GM19467 (cell line): ENCODE results near the gene NOSIP.

Experiments used
- ATAC-seq: cut with Tn5 transposase; IDR thresholded peaks from one replicate; pipeline ENCODE4 v1.9.1; 2021; ENCODE audit warnings: mild to moderate bottlenecking, moderate library complexity; ENCODE audit not compliant: unreplicated experiment

Gene NOSIP

GRCh38 chr19:49594993-49595818 lies 14.8 kb upstream of the NOSIP start:
- ATAC-seq: no peak

DNA sequence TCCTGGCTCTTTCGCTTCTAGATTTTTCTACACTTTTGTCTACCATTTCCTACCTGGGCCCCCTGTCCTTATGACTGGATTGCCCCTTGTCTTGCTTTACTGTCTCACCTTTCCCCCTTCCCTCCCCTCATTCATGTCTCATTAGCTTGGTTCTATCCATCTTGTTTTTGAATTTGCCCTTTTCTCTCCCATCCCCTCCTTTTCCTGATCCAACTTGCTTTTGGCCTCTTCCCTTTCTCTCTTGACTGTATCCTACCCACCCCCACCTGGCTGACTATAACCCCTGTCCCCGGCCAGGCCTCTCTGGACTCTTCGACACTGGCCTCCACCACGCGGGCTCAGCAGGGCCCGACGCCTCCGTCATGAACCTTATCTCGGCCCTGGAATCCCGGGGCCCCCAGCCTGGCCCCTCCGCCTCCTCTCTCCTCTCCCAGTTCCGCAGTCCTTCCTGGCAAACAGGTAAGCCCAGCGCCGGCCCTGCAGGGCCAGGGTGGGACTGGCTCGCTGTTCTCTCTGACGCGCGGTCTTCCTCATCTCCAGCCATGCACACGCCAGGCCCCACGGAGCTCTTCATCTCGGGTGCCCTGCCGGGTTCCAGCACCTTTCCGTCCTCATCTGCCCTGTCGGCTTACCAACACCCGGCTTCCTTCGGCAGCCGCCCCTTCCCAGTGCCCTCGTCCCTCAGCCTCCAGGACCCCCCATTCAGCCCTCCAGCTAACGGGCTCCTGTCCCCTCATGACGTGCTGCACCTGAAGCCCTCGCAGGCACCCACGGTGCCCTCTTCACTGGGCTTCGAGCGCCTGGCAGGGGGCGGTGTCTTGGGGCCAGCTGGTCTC lies 14.0 kb upstream of the NOSIP start:
- no peak for ATAC-seq

DNA sequence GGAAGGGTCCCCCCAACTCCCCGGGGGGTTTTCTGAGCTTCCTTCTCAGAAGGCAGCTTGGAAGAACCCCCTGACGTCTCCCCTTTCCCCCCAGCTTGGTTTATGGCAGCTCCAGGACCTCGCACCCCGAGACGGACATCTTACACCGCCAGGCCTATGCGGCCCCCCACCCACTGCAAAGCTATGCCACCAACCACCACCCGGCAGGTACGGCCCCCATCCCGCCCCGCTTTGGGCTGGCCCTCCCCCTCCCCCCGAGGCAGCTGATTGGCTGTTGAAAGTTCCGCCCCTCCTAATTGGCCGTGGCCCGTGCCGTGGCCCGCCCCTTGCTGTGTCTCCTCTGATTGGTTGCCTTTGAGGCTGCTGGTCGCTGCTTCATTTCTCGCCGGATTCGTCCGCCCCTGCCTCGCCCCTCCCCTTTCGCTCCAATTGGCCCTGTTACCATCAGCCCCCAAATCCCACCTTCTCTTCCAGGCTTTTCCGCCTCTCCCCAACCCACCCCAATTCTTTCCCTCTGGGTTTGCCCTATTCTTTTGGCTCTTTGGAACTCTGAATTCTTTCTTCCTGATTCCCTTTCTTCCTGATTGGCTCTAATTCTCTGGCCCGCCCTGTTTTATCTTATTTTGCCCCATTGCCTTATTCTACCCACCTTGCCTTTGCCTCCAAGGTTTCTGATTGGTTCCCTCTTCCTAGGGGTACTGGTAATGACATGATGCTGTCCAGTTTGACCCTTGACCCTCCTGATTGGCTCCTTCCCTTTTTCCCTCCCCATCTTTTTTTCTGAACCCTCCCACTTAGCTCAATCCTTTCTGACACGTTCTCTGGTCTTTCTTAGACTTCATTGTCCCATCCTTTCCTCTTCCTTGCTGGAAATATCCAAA lies 13.1 kb upstream of the NOSIP start:
- ATAC-seq: peak; percentile 42

DNA sequence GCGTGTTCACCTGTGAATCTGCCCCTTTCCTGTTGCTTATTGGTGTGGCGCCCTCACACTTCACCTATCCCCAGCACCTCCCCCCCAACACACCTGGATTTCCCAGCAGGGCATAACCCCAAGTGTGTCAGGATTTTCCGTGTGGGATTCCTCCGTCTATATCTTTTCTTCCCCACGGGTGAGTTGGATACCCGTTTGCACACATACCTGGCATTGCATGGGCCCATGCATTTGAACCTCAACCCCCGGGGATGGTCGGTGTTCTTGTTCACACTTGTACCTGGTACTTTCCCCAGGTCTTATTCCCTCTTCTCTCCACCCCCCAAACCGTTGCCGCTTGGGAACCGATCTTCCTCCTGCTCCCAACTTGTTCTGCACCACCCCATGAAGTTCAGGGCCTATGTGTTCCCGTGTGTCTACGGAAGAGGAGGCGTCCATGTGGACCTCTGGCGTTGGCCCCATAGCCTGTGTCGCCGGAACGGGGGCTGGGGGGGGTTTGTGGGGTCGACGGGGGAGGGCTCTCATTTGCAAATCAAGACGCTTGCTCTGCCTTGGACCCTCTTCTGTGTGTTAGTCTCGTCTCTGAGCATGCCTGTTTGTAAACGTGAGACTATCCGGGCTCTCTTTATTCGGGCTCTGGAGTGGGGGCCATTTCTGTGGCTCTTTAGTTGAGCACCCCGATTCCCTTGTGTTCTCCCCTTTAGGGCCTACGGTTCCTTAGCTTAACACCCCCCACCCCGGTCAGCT lies 12.3 kb upstream of the NOSIP start:
- no peak for ATAC-seq

- ATAC-seq: no peak
Observed at GRCh38 chr19:49591731-49592485, 11.6 kb upstream of the NOSIP start.

GRCh38 chr19:49590971-49591730 lies 10.8 kb upstream of the NOSIP start, which contains the start of gene PRR12:
PRR12 (plus strand) TSS chr19:49591182; CDS start chr19:49591655, 473 bp downstream.
- ATAC-seq: no peak

- ATAC-seq: peak; percentile 54
Observed at GRCh38 chr19:49590071-49590970, 10.0 kb upstream of the NOSIP start.

- no peak for ATAC-seq
Observed at GRCh38 chr19:49589502-49589905, 9.1 kb upstream of the NOSIP start.

- no peak for ATAC-seq
Observed at GRCh38 chr19:49588365-49589122, 8.2 kb upstream of the NOSIP start.

DNA sequence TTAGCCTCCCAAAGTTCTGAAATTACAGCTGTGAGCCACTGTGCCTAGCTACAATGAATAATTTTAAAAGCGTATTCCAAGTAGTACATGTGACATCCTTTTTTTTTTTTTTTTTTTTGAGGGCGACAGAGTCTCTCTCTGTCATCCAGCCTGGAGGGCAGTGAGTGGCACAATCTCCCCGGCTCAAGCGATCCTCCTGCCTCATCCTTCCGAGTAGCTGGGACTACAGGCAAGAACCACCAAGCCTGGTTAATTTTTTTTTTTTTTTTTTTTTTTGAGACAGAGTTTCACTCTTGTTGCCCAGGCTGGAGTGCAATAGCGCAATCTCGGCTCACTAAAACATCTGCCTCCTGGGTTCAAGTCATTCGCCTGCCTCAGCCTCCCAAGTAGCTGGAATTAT lies 6.9 kb upstream of the NOSIP start:
- ATAC-seq: no peak

- no peak for ATAC-seq
Observed at GRCh38 chr19:49585023-49585422, 4.7 kb upstream of the NOSIP start.

- ATAC-seq: no peak
Observed at GRCh38 chr19:49583239-49583638, 2.9 kb upstream of the NOSIP start.

DNA sequence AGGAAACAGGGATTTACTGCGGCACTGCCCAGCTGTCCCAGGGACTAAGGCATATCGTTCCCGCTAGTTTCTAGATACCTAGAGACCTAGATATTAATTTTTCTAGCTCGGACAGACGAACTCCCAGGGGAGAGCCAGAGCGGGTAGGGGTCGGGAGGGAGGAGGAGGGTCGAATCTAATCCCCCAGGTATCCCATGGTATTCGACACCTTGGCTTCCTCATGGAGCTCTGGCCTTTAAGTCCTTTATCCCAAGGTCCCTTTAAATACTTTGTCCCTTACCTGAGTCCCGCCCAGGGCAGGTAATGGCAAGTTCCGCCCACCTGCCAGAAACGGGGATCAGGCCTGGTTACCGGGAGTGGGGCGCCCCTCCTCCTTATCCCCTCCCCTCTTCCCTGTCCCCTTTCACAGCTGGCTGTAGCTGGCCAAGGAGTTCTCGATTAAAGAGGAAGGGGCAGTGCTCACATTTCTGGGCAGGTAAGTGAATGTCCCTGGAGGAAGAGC lies 702 bp upstream of the NOSIP start, which contains the start of gene PRRG2:
Gene PRRG2 (plus strand): TSS at position 310 of the 502 bp plus-strand sequence. CDS start 1,904 bp downstream, outside the sequence.
- ATAC-seq: no peak

GRCh38 chr19:49579947-49580263 lies 451 bp downstream of the NOSIP start:
- peak; percentile 12 for ATAC-seq

GRCh38 chr19:49579193-49579592 lies 1.2 kb downstream of the NOSIP start:
- ATAC-seq: no peak

GRCh38 chr19:49574206-49574755 lies 6.1 kb downstream of the NOSIP start:
- no peak for ATAC-seq

- ATAC-seq: no peak
Observed at GRCh38 chr19:49573425-49573824, 6.9 kb downstream of the NOSIP start.
